H1 (cell line): ENCODE data around the gene FREM2. TPM values are rescaled to one million over a fixed set of nuclear protein-coding genes. Genes with fewer than 3 reads are reported as not detected.

Experiments used
- CTCF ChIA-PET: fragments of 300-600 bp; sonication (Branson Sonifier 250); formaldehyde crosslinking; loops from one replicate; lab custom pipeline; 2021; ENCODE audit not compliant: partially characterized antibody; lab: Charles Lee
- POLR2A ChIA-PET: fragments of 300-600 bp; sonication (Branson Sonifier 250); formaldehyde crosslinking; loops from one replicate; lab custom pipeline; 2021; ENCODE audit warnings: inconsistent platforms; ENCODE audit not compliant: partially characterized antibody; lab: Charles Lee
- DNase-seq, 2 experiments: peaks; one replicate each; pipeline versions ENCODE4 v3.0.0 to v3.0.0-alpha.2; 2010 to 2022; ENCODE audit warnings: low spot score in 2 of 2, low read depth in 1 of 2, mixed read lengths in 1 of 2
- FAIRE-seq: peaks from 2 replicates; lab custom pipeline; 2011; peaks lifted over from hg19 to GRCh38; lab: Jason Lieb, UNC
- H2AFZ ChIP-seq: 2 replicates; pipeline ENCODE4 v1.8.1; 2012; ENCODE audit warnings: low read length, inconsistent platforms
- H2AK5ac ChIP-seq: 2 replicates; pipeline ENCODE4 v1.6.1; 2013; ENCODE audit warnings: low read depth, low read length
- H2BK120ac ChIP-seq: replicated peaks from 2 replicates; pipeline ENCODE3; 2013; ENCODE audit warnings: low read depth, low read length, inconsistent platforms
- H2BK12ac ChIP-seq: 2 replicates; pipeline ENCODE4 v1.6.1; 2013; ENCODE audit warnings: low read depth, low read length
- H2BK15ac ChIP-seq: 2 replicates; pipeline ENCODE4 v1.6.1; 2013; ENCODE audit warnings: low read length
- H2BK20ac ChIP-seq: 2 replicates; pipeline ENCODE4 v1.6.1; 2013; ENCODE audit warnings: low read length
- H2BK5ac ChIP-seq: 2 replicates; pipeline ENCODE4 v1.6.1; 2013; ENCODE audit warnings: low read depth, low read length
- H3K14ac ChIP-seq: 2 replicates; pipeline ENCODE4 v1.6.1; 2013; ENCODE audit warnings: inconsistent platforms; ENCODE audit not compliant: insufficient read length
- H3K18ac ChIP-seq: 2 replicates; pipeline ENCODE4 v1.6.1; 2013; ENCODE audit warnings: low read length; ENCODE audit errors: extremely low read depth
- H3K23ac ChIP-seq: 2 replicates; pipeline ENCODE4 v1.6.1; 2013; ENCODE audit warnings: inconsistent platforms; ENCODE audit not compliant: insufficient read length
- H3K23me2 ChIP-seq: 2 replicates; pipeline ENCODE4 v1.6.1; 2013; ENCODE audit warnings: low read depth, low read length
- H3K27ac ChIP-seq: 2 replicates; pipeline ENCODE4 v1.6.1; 2011; ENCODE audit warnings: low read depth, low read length, inconsistent platforms
- H3K27me3 ChIP-seq, 4 experiments: replicated peaks in 1 of 4; 1 replicate in 1 of 4; 2 replicates in 3 of 4; pipeline versions ENCODE4 v1.6.1 to v1.8.1; 2011 to 2013; ENCODE audit warnings: low read length in 3 of 4, mild to moderate bottlenecking in 3 of 4, inconsistent platforms in 2 of 4, mixed read lengths in 2 of 4, moderate library complexity in 1 of 4; ENCODE audit not compliant: control insufficient read depth in 3 of 4, insufficient read depth in 3 of 4; ENCODE audit errors: extremely low read depth in 1 of 4
- H3K36me3 ChIP-seq, 4 experiments: 2 replicates each; pipeline versions ENCODE4 v1.6.1 to v1.8.1; 2011 to 2013; ENCODE audit warnings: mild to moderate bottlenecking in 4 of 4, low read length in 3 of 4, moderate library complexity in 2 of 4, control low read depth in 1 of 4, inconsistent platforms in 1 of 4; ENCODE audit not compliant: insufficient read depth in 4 of 4, control insufficient read depth in 2 of 4
- H3K4ac ChIP-seq: replicated peaks from 2 replicates; pipeline ENCODE3; 2013; ENCODE audit warnings: low read length, low read depth, mixed read lengths, inconsistent platforms; ENCODE audit not compliant: insufficient read length
- H3K4me1 ChIP-seq, 4 experiments: replicated peaks in 1 of 4; 1 replicate in 1 of 4; 2 replicates in 3 of 4; pipeline versions ENCODE4 v1.6.1 to v1.8.1; 2011 to 2013; ENCODE audit warnings: low read length in 3 of 4, inconsistent platforms in 2 of 4, mixed read lengths in 1 of 4; ENCODE audit not compliant: insufficient read depth in 4 of 4, control insufficient read depth in 3 of 4
- H3K4me2 ChIP-seq, 2 experiments: 2 replicates each; pipeline versions ENCODE4 v1.6.1 to v1.8.1; 2011 to 2013; ENCODE audit warnings: low read depth in 2 of 2, low read length in 2 of 2, control low read depth in 1 of 2, inconsistent platforms in 1 of 2, mild to moderate bottlenecking in 1 of 2; ENCODE audit not compliant: insufficient read depth in 1 of 2
- H3K4me3 ChIP-seq, 4 experiments: fragments of 200-600, 300-600 bp in 1 of 4; sonication (generic), shearing (Covaris generic), sonication (Bioruptor Twin) in 1 of 4; 2 replicates each; pipeline versions ENCODE4 v1.5.1 to v1.8.1; 2011 to 2016; ENCODE audit warnings: low read length in 4 of 4, low read depth in 3 of 4, control low read depth in 2 of 4, inconsistent platforms in 2 of 4, mild to moderate bottlenecking in 2 of 4, mixed read lengths in 1 of 4, moderate library complexity in 1 of 4; ENCODE audit not compliant: insufficient read depth in 2 of 4; ENCODE audit errors: extremely low read depth in 1 of 4
- H3K56ac ChIP-seq: replicated peaks from 2 replicates; pipeline ENCODE3; 2013; ENCODE audit warnings: low read depth, mild to moderate bottlenecking, mixed read lengths, low read length, inconsistent platforms; ENCODE audit not compliant: insufficient read length
- H3K79me1 ChIP-seq: 2 replicates; pipeline ENCODE4 v1.6.1; 2013; ENCODE audit warnings: low read depth, low read length, control low read depth
- H3K79me2 ChIP-seq, 2 experiments: 2 replicates each; pipeline versions ENCODE4 v1.6.1 to v1.8.1; 2012 to 2013; ENCODE audit warnings: low read length in 2 of 2, mild to moderate bottlenecking in 2 of 2, inconsistent platforms in 1 of 2; ENCODE audit not compliant: insufficient read depth in 2 of 2, control insufficient read depth in 1 of 2
- H3K9ac ChIP-seq, 4 experiments: replicated peaks in 1 of 4; 1 replicate in 1 of 4; 2 replicates in 3 of 4; pipeline versions ENCODE4 v1.6.1 to v1.8.1; 2011 to 2013; ENCODE audit warnings: low read depth in 3 of 4, low read length in 3 of 4, control low read depth in 2 of 4, mild to moderate bottlenecking in 2 of 4, moderate library complexity in 2 of 4, inconsistent platforms in 1 of 4; ENCODE audit errors: extremely low read depth in 1 of 4
- H3K9me3 ChIP-seq, 2 experiments: 2 replicates each; pipeline versions ENCODE4 v1.6.1 to v1.8.1; 2012 to 2013; ENCODE audit warnings: mild to moderate bottlenecking in 2 of 2, moderate library complexity in 2 of 2, control low read depth in 1 of 2, inconsistent platforms in 1 of 2, low read depth in 1 of 2, low read length in 1 of 2, mixed read lengths in 1 of 2; ENCODE audit not compliant: insufficient read depth in 2 of 2
- H4K20me1 ChIP-seq, 2 experiments: replicated peaks in 1 of 2; 2 replicates each; pipeline versions ENCODE3 to v1.8.1; 2011 to 2013; ENCODE audit warnings: inconsistent platforms in 2 of 2, low read length in 2 of 2, mild to moderate bottlenecking in 1 of 2; ENCODE audit not compliant: insufficient read depth in 2 of 2, control insufficient read depth in 1 of 2
- H4K5ac ChIP-seq: 2 replicates; pipeline ENCODE4 v1.6.1; 2013; ENCODE audit warnings: low read length, low read depth, mixed read lengths, inconsistent platforms; ENCODE audit not compliant: insufficient read length
- H4K8ac ChIP-seq: 2 replicates; pipeline ENCODE4 v1.8.0; 2013; ENCODE audit warnings: mild to moderate bottlenecking, moderate library complexity, low read length, inconsistent platforms; ENCODE audit not compliant: insufficient read depth; ENCODE audit errors: extremely low read depth
- H4K91ac ChIP-seq: replicated peaks from 2 replicates; pipeline ENCODE3; 2013; ENCODE audit warnings: low read length, mixed read lengths, inconsistent platforms; ENCODE audit not compliant: insufficient read length
- CHD1 ChIP-seq: IDR thresholded peaks from 2 replicates; pipeline ENCODE4 v1.6.1; 2012; ENCODE audit warnings: low read depth, low read length, improper control_type of control experiment
- GTF2F1 ChIP-seq: IDR thresholded peaks from 2 replicates; pipeline ENCODE4 v1.6.1; 2012; ENCODE audit warnings: low read depth, low read length, improper control_type of control experiment, borderline replicate concordance
- HDAC6 ChIP-seq: IDR thresholded peaks from one replicate; pipeline ENCODE4 v1.7.1; 2012; ENCODE audit warnings: low read depth, mild to moderate bottlenecking, inconsistent platforms, low read length, moderate library complexity
- MAFK ChIP-seq: IDR thresholded peaks from 2 replicates; pipeline ENCODE4 v1.6.1; 2012; ENCODE audit warnings: low read depth, mild to moderate bottlenecking, improper control_type of control experiment, low read length
- SP1 ChIP-seq: IDR thresholded peaks from 2 replicates; pipeline ENCODE4 v1.6.1; 2011; ENCODE audit warnings: low read depth, low read length
- TAF1 ChIP-seq: IDR thresholded peaks from 2 replicates; pipeline ENCODE4 v1.6.1; 2011; ENCODE audit warnings: mild to moderate bottlenecking, low read depth, low read length
- ZNF274 ChIP-seq: IDR thresholded peaks from 2 replicates; pipeline ENCODE4 v1.7.0; 2012; ENCODE audit warnings: low read length, borderline replicate concordance; ENCODE audit errors: extremely low read depth
- WGBS, 2 experiments: shearing (Covaris generic) in 1 of 2; methylation state at CpG; one replicate each; pipeline versions ENCODE4 v1.1.6 to v1.1.7; 2013 to 2015; ENCODE audit warnings: low lambda C conversion rate in 2 of 2, mixed read lengths in 2 of 2, inconsistent platforms in 1 of 2, low coverage in 1 of 2, missing lambda C conversion rate in 1 of 2; ENCODE audit not compliant: insufficient replicate concordance in 2 of 2, insufficient coverage in 1 of 2, insufficient read length in 1 of 2; ENCODE audit errors: extremely low coverage in 1 of 2, missing lambda C conversion rate in 1 of 2; 5-methylcytosine and 5-hydroxymethylcytosine counted together
- polyA plus RNA-seq, 7 experiments: library from polyadenylated mRNA; depleted of rRNA in 3 of 7; stranded (reverse) in 5 of 7; unstranded in 2 of 7; fragments of >200 nt in 5 of 7; fragments of 200-250 nt in 2 of 7; gene quantifications; 1 replicate in 5 of 7; 2 replicates in 1 of 7; 4 replicates in 1 of 7; pipeline versions ENCODE4 v1.2.1 to v1.2.3, GENCODE V29; 2011 to 2013; ENCODE audit warnings: missing spikeins in 2 of 7, mixed read lengths in 2 of 7
- total RNA-seq: library from RNA; stranded (reverse); fragmentation: NEBNext Ultra II Directional; extraction: Animal tissue kit (Norgen Biotek cat#: 25700); gene quantifications from 2 replicates; pipeline ENCODE4 v1.2.1, GENCODE V29; 2021
- TF ChIP-seq, protein P1 (sequence below): IDR thresholded peaks from 2 replicates; pipeline ENCODE4 v1.6.1; 2012; ENCODE audit warnings: inconsistent platforms

The FREM2 gene
- total and polyA plus RNA-seq, 2 of the 8 experiments (the other 6 are each of a cell fraction or from before 2014, with no cell fraction given): 11.6 to 22.8 TPM

DNA sequence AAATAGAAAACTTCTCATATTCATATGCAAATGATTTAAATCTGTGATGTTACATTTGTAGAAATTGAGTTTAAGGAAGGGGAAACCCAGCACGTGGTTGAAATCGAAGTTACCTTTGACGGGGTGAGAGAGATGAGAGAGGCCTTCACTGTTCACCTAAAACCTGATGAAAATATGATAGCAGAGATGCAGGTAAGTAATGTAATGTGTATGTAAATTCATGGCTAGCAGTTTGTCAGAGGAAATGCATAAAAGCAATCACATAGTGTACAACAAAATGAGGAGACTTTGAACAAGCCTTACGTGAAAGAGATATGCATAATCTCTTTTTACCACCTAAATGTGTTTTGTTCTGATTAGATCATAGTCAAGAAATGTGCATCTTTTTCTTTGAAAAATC, 169.2 kb downstream of the FREM2 start:
- no peak overlapping the region for H3K27ac ChIP-seq
- no peak overlapping the region for H2BK120ac ChIP-seq
- peaks cover 0 to 4% (median under 1%) of the 10 kb centered on the region in 4 experiments; a peak in 3 of 8 replicates for H3K36me3 ChIP-seq
- H3K14ac ChIP-seq: no peak overlapping the region
- no peak overlapping the region for H3K56ac ChIP-seq
- no peak overlapping the region for H2BK20ac ChIP-seq
- H2AK5ac ChIP-seq: no peak overlapping the region
- H3K9ac ChIP-seq: no peak overlapping the region
- H3K23me2 ChIP-seq: no peaks in the 10 kb centered on the region
- no peak overlapping the region for H2AFZ ChIP-seq
- WGBS, 2 experiments: 83% methylated on average over 4 of the region's 4 CpGs; no CpG with 5 or more reads in 1 of the 2 experiments
- H3K9me3 ChIP-seq: no peaks in the 10 kb centered on the region
- no peaks in the 10 kb centered on the region for H3K27me3 ChIP-seq
- H3K23ac ChIP-seq: no peak overlapping the region
- no peak overlapping the region for H2BK15ac ChIP-seq
- no peak overlapping the region for H3K4ac ChIP-seq
- H4K8ac ChIP-seq: no peak overlapping the region
- peaks cover 0 to 1% of the 10 kb centered on the region in 2 experiments for H4K20me1 ChIP-seq
- H2BK12ac ChIP-seq: no peak overlapping the region
- POLR2A ChIA-PET: no interaction called here
- no peak overlapping the region for H3K18ac ChIP-seq
- H2BK5ac ChIP-seq: no peak overlapping the region
- no peak overlapping the region for H4K5ac ChIP-seq
- H3K4me3 ChIP-seq: no peak overlapping the region
- TF ChIP-seq ZNF274 (no peak), MAFK (no peak), CHD1 (no peak), HDAC6 (no peak), GTF2F1 (no peak), TAF1 (no peak), SP1 (no peak)
- TF ChIP-seq, protein P1, sequence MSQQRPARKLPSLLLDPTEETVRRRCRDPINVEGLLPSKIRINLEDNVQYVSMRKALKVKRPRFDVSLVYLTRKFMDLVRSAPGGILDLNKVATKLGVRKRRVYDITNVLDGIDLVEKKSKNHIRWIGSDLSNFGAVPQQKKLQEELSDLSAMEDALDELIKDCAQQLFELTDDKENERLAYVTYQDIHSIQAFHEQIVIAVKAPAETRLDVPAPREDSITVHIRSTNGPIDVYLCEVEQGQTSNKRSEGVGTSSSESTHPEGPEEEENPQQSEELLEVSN: no peak
- peaks cover 0 to 3% (median 0%) of the 10 kb centered on the region in 4 experiments; a peak in 1 of 7 replicates for H3K4me1 ChIP-seq
- H3K4me2 ChIP-seq: no peak overlapping the region
- no peaks in the 10 kb centered on the region for H3K79me1 ChIP-seq
- DNase-seq (no peak), FAIRE-seq (no peak)
- CTCF ChIA-PET: no interaction called here
- no peak overlapping the region for H4K91ac ChIP-seq
- H3K79me2 ChIP-seq: no peaks in the 10 kb centered on the region
